RPMI8226 (cell line): Measurements from ENCODE around the gene BCL2L14.

Experiments
- DNase-seq: peaks from one replicate; pipeline ENCODE4 v3.0.0-alpha.2; 2015

BCL2L14 gene, protein sequence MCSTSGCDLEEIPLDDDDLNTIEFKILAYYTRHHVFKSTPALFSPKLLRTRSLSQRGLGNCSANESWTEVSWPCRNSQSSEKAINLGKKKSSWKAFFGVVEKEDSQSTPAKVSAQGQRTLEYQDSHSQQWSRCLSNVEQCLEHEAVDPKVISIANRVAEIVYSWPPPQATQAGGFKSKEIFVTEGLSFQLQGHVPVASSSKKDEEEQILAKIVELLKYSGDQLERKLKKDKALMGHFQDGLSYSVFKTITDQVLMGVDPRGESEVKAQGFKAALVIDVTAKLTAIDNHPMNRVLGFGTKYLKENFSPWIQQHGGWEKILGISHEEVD

DNA sequence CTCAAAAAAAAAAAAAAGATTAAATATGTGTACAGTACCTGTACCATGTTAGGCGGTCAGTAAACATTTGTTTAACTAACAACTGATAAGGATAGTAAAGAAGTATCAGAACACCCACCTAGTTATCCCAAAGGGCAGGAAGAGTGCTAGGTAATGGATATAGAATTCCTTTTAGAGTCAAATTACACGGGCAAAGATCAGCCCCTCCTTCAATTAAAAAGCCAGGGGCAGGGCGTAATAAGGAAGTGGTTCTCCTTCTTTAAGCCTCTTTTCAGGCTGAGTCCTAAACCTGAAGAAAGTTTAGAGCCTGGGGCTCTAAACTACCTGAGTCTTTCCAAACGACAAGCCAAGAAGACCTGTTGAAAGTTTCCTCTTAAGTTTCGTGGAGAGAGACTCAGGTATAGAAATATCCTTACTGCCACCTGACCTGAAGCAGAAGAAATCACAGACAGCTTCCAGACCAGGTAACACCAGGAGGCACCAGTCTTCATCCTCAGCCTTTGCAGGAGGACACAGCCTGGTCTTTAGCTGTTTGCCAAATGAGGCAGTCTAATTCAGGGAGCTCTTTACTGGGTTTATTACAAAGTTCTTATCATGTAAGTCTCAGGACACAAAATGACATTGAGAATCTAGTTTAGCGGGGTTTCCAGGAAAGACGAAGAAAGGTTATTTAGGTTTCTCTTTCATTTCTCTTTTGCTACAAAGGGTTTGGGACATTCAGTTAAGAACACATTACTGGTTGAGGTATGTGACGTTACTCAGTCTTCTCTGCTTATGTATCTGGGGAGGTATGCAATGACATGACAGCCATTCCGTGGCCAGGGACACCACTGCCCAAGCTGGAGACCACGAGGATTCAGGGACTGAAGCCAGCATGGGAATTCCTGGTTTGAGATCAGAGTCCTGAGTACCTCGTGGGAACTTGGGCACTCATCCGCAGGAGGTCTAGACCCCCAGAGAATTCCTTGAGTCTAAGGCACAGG is at the start of gene BCL2L14:
Gene BCL2L14, plus strand, starts transcription at position 266 of the 983 bp plus-strand sequence. CDS start 8,367 bp downstream, outside the sequence.
- DNase-seq = peak; percentile 21

DNA sequence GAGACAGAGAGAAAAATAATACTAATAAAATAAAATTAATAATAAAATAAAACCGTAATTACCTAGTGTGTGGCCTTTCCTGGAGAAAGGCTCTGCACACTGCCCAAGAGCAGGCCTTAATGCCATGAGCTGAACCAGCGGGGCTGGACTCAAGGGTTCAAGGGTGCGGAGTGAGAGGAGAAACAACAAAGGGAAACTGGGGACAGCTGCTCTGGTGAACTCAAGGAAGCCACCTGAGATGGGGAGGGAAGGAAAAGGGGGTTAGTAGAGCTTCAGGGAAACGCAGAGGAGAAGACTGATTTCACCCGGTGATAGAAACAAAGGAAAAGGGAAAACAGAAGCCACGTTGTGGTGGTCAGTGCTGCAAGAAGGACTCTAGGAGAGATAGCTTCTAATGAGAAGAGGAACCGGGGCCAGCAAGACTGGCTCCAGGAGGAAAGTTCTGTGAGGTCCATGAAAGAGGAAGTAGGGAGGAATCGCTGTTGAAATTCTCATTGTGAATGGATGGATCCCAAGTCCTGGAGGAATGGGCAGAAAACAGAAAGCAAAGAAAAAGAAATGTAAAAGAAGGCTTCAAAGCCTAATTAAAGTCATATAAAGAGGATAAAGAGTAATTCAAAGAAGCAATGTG is 48.3 kb upstream of the BCL2L14 start:
- no peak for DNase-seq

DNA sequence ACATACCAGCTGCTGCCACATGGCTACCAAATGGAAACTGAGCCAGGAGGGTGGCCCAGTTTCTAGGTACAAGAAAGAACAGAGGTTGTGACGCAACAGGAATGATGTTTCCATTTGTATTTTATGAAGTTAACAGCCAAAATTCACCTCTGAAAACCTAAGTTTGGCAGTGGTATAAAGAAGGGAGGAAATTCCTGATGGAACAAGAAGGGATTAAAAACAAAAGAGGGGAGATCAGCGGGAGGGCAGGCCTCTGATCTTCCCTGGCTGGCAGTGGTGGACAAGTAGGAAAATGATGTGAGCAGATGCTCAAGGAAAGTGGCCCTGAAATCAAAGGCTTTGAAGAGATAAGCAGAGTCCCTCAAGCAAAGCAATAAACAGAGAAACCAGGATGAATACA is 47.3 kb upstream of the BCL2L14 start:
- DNase-seq = no peak

DNA sequence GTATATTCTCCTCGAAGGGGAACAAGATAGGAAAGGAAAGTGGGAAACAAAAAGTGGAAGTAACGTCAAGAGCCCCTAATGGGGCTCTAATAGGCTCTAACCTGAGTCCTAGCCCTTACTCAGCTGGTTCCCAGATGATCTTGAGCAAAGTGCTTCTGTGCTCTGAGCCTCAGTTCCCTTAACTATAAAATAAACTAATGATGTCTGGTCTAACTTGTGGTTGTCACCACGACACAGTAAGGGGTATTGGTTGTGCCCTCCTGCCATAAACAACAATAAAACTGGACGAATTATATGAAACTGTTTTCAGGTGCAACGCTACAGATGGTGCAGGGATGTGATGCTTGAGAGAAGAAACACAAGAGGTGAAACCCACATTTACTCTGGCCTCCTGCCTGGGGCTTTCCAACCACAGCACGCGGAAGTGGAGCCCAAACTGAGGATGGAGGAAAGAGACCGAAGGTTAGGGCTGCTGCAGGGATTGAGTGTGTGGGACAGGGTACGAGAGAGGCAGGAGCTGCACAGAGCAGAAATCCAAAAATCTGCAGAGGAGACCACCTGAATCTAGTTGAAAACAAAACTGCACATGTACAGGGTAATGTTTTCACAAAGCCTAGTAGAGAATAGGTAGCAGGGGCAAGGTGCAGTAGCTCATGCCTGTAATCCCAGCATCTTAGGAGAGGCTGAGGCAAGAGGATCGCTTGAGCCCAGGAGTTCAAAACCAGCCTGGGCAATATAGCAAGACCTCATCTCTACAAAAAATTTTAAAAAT is 45.6 kb upstream of the BCL2L14 start:
- peak; percentile 54 for DNase-seq

DNA sequence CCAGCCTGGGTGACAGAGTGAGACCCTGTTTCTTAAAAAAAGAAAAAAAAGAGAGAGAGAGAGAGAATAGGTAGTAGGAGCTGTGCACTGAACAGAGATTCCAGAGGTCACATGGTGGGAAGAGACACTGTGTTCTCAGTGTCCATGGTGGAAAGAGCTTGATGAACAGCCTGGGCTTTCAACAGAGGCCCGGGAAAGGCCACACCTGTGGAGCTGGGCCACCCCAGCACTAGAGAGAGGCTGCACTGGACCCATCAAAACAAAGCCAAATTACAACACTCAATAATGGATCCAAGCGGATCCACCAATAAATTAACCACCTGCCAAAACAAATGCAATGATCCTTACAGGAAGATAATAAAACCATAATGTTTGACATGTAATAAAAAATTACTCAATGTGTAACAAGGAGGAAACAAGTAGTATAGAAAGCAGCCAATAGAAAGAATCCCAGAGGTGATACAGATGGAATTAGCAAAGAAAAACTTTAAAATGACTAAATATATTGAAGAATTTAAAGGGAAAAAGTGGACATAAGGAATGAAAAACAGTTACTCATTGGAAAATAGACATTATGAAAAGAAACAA is 44.8 kb upstream of the BCL2L14 start:
- DNase-seq = no peak

DNA sequence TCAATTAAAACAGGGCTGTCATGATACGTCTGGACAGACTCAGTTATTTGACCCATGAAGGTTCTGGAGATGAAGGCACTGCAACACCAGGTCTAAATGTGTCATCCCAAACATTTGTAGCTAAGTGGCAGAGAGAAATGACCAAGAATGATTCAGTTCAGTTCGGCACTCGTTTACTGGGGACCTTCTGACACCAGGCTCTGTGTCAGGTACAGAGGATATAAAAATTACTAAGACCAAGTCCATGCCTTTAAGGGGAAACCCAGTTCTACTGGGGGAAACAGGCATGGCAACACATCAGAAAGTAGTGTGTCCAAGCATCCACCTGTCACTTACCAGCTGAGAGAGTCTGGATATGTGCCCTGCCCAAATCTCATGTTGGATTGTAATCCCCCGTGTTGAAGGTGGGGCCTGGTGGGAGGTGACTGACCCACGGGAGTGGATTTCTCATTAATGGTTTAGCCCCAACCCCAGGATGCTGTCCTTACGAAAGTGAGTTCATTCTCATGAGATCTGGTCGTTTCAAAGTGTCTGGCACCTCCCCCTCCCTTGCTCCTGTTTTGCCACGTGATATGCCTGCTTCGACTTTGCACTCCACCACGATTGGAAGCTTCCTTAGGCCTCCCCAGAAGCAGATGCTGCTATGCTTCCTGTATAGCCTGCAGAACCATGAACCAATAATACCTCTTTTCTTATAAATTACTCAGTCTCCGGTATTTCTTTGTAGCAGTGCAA is 41.9 kb upstream of the BCL2L14 start:
- no peak for DNase-seq

DNA sequence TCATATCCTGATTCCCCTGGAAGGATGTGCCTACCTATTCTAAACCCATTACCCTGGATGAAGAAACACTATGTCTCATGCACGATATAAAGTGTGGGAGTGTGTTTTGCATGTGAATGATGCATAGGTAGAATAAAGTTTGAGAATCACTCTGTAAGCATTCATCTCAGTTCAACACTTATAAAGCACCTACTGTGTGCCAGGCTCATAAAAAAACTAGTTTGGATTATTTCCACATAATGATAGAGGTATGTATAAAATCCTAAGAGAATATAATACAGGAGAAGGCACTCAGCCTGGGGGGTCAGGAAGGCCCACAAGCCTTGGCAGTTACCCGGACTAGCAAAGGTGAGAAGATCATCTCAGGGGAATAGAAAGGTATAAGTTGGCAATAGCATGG is 41.1 kb upstream of the BCL2L14 start:
- DNase-seq = no peak

DNA sequence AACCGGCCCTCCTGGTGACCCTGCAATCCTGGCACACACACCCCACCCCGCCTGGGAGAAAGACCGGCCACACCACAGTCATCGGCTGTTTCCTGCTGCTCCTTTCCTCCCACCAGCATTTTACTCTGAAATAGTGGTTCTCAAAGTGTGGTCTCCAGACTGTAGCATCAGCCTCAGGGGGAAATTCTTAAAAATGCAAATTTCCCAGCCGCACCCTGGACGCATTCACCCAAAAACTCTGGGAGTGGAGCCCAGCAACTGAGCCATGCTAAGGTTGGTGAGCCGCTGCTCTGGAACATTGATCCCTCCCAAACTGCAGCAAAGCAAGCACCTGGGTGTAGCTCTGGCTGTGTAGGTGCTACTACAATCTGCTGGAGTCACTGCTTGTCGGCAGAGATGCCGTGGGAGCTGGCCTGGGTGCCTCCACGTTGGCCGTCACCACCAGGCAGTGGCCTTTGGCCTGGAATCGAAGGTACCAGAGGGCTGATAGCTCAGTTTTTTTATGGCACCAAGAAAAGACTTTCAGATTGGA is 38.4 kb upstream of the BCL2L14 start:
- DNase-seq = no peak

DNA sequence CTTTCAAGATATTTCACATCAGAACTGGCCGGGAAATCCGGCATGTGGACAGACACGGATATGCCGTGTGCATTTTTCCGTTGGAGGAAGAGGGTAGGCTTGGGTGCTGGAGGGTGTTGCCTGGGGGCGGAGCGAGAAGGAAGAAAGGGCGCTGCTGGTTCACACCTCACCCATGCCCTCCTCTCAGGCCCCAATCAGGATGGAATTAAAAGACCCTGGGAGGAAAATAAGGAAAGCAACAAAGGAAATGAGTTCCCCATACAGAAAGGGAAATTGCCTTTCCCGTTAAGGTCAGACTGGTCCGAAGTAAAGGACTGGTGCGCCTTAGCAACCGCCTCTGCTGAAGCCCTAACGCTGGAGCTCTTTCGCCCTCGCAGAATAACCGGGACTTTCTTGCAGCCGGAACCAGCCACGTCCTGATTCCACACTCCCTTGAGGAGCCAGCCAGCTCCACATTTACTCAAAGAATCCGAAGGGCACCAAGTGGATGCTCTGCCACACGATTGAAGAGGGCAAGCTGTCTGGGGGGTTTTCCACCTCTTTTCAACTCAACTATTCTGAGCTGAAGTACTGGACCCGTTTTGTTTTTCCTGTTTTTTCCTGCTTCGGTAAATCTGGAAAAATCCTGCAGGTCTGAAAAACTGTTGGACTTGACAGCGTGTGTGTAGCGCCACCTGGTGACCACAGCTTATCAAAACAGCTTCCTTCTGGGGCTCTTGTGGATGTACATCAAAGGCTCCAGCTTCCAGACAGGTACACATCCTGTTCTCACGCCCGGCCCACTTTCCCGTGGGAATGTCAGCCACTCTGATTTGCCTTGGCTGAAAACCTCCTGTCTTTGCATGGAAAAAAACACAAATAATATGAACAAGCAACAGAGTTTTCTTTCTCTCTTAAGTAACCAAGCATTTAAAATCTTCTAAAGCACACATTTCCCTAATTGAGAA is 37.6 kb upstream of the BCL2L14 start:
- peak; percentile 60 for DNase-seq

DNA sequence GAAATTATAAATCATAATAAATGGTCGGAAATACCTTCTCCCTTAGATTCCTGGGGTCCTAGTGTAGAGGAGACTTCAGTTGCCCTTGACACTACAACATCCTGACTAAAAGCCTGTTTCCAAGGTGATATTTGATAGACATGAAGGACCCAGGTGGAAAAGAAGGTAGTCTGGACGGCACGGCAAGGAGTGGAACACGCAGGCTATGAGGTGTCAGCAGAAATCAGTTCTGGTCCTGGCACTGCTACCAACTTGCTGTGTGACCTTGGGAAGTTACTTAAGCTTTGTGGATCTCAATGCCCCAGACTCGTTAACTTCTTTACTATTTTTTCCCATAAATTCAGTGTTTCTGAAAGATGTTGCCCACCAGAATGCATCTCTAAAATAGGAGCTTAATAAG is 36.9 kb upstream of the BCL2L14 start:
- no peak for DNase-seq

DNA sequence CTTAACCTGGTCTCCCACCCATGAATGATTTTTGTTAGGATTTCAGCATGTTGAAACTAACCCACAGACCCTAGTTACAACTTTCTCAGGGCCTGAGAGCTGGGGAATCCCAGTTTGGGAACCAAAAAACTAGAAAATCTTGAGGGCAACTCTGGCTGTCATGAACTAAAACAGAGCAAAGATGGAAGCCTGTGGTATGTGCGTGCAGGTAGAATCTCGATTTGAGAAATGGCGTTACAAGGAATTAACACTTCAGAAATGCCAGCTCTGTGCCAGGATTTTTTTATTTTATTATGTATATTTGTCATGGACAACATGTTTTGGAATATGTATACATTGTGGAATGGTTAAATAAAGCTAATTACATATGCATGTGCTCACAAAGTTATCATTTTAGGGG is 36.4 kb upstream of the BCL2L14 start:
- DNase-seq = no peak

DNA sequence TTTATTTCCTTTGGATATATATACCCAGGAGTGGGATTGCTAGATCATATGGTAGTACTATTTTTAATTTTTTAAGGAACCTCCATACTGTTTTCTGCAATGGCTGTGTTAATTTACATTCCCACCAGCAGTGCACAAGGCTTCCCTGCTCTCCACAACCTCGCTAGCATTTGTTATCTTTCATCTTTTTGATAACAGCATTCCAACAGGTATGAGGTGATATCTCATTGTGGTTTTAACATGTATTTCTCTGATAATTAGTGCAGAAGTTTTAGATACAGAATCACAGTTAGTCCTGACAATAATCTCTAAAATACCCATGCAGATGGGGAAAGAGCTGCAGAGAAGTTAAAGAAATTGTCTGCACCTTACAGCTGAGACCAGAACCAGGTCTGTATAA is 35.5 kb upstream of the BCL2L14 start:
- no peak for DNase-seq

DNA sequence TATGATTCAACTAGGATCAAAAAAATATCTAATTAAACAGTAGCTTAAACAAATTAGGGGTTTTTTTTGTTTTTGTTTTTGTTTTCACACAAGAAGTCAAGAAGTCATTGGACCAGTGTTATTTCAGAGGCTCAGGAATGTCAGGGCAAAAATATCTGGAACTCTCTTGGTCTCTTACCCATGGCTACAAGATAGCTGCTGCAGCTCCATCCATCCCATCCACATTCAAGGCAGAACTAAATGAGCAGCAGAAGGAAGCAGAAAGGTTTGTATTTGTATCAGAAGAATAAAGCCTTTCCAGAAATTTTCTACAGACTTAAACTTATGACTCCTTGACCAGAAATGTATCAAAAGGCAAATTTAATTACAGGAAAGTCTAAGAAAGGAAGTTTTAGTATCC is 33.8 kb upstream of the BCL2L14 start:
- DNase-seq = no peak

DNA sequence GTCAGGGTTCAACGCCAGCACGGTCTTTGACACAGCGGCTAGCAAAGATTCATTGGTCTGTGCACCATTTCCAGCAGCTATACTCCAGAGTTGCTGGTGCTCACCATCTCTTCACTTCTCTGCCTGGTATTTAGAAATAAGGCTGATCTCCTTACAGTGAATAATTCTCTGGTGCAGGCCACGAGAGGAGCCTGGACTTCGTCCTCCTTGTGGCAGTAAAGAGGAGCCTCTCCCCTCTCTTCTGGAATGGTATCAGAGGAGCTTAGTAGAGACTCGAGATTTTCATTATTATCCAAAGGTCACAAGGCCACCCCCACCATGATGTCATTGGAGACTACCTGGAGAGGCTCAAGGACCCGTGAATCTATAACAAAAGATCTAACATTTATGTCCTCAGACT is 30.8 kb upstream of the BCL2L14 start:
- DNase-seq = no peak

DNA sequence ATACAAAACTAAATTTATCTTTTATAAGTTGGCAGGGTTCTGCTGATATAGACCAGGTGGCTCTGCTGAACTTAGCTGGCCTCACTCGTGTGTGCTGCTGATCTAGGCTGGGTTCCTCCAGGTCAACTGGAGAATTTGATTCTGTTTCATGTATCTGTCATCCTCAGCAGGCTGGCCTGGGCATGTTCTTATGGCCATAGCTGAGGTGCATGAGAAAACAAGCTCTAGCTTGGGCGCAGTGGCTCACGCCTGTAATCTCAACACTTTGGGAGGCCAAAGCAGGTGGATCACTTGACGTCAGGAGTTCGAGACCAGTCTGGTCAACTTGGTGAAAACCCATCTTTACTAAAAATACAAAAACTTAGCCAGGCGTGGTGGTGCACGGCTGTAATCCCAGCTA is 24.3 kb upstream of the BCL2L14 start:
- no peak for DNase-seq

DNA sequence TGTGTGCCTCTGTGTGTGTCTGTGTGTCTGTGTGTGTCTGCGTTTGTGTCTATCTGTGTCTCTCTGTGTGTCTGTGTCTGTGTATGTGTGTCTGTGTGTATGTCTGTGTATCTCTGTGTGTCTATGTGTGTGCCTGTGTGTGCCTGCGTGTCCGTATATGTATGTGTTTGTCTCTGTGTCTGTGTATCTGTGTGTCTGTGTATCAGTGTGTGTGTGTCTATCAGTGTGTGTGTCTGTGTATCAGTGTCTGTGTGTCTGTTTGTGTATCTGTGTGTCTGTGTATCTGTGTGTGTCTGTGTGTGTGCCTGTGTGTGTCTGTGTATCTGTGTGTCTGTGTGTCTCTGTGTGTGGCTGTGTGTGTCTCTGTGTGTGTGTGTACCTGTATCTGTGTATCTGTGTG is 23.1 kb upstream of the BCL2L14 start:
- no peak for DNase-seq

DNA sequence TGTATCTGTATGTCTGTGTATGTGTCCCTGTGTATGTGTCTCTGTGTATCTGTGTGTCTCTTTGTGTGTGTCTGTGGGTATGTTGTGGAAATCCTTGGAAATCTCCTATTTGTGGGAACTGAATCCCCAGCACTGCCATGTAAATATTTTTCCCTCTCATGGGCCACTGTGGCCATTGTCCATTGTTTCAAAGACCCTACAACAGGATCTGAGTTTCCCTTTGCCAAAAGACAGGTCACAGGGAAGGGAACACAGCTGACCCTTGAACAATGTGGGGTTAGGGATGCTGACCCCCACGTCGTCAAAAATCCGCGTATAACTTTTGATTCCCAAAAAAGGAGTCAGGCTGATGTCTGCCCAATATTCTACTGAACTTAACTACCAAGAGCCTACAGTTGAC is 22.5 kb upstream of the BCL2L14 start:
- no peak for DNase-seq

DNA sequence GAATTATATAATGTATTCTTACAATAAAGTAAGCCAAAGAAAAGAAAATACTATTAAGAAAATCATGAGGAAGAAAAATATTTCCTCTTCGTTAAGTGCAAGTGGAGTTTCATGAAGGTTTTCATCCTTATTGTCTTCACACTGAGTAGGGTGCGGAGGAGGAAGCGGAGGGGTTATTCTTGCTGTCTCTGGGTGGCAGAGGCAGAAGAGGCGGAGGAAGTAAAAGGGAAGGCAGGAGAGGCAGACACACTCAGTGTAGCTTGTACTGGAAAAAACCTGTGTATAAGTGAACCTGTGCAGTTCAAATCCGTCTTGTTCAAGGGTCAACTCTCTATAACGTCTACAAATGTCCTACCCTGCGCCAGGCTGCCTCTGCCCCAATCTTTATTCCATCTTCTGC is 22.0 kb upstream of the BCL2L14 start:
- no peak for DNase-seq

DNA sequence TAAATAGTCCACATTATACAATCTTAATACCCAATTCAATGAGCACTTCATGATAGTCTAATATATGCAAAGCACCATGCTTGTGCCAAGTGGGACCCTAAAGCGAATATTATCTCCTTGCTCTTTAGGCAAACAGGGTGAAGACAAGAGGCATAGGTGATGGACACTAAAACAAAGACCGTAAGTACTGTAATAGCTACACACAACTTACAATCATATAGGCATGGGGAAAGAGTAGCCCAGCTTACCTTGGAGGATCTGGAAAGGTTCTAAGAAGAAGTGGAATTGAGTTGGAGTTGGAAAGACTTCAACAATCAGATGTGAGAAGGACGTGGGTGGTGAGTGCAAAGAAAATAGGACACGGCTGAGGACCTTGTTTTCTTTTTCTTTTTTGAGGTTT is 19.1 kb upstream of the BCL2L14 start:
- no peak for DNase-seq

DNA sequence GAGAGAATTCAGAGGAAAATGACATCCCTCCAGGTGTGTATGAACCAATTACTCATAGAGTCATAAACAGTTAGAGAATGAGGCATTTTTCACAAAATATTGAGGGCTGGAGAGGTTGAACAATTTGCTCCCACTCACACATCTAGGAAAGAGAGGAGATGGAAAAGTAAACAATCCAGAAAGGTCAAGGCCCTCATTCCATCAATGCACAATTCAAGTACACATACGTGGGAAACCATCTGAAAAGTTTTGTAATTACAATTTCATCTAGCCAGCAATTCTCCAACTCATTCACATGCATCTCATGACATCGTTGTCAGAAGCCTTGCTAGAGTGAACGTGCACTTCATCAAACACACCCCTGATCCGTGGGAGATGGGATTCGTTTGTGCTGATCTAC is 15.7 kb upstream of the BCL2L14 start:
- no peak for DNase-seq
